Neuronal stem cell (in vitro differentiated cells): ENCODE measurements around the gene MRPS18B.

Experiments
- DNase-seq: peaks from one replicate; pipeline ENCODE4 v3.0.0-alpha.2; 2013; ENCODE audit warnings: low spot score
- H2AFZ ChIP-seq: one replicate; pipeline ENCODE4 v1.6.1; 2013; ENCODE audit warnings: mild to moderate bottlenecking, low read length, inconsistent platforms
- H2AK5ac ChIP-seq: 2 replicates; pipeline ENCODE4 v1.6.1; 2013; ENCODE audit warnings: low read depth, mild to moderate bottlenecking, inconsistent platforms, low read length, moderate library complexity, mixed read lengths
- H2BK120ac ChIP-seq: 2 replicates; pipeline ENCODE4 v1.6.1; 2013; ENCODE audit warnings: low read depth, mild to moderate bottlenecking, inconsistent platforms, low read length, moderate library complexity, mixed read lengths
- H2BK12ac ChIP-seq: one replicate; pipeline ENCODE4 v1.6.1; 2013; ENCODE audit warnings: low read length, inconsistent platforms
- H2BK15ac ChIP-seq: 2 replicates; pipeline ENCODE4 v1.6.1; 2013; ENCODE audit warnings: mild to moderate bottlenecking, low read length, inconsistent platforms, mixed read lengths
- H2BK5ac ChIP-seq: one replicate; pipeline ENCODE4 v1.6.1; 2013; ENCODE audit warnings: inconsistent platforms, mild to moderate bottlenecking, low read length, moderate library complexity
- H3K14ac ChIP-seq: one replicate; pipeline ENCODE4 v1.6.1; 2013; ENCODE audit warnings: low read length, inconsistent platforms
- H3K18ac ChIP-seq: 2 replicates; pipeline ENCODE4 v1.6.1; 2013; ENCODE audit warnings: low read length, inconsistent platforms
- H3K23ac ChIP-seq: 2 replicates; pipeline ENCODE4 v1.6.1; 2013; ENCODE audit warnings: low read depth, mild to moderate bottlenecking, mixed read lengths, low read length, inconsistent platforms; ENCODE audit not compliant: poor library complexity
- H3K27ac ChIP-seq: replicated peaks from 3 replicates; pipeline ENCODE4 v1.5.1; 2013; ENCODE audit warnings: low read length, inconsistent platforms
- H3K27me3 ChIP-seq, 3 experiments: 2 replicates each; pipeline ENCODE4 v1.6.1; 2013; ENCODE audit warnings: low read length in 3 of 3, mild to moderate bottlenecking in 2 of 3, inconsistent platforms in 1 of 3, low read depth in 1 of 3, mixed read lengths in 1 of 3, moderate library complexity in 1 of 3; ENCODE audit not compliant: control insufficient read depth in 3 of 3, insufficient read depth in 3 of 3
- H3K36me3 ChIP-seq, 2 donors: replicated peaks in 1 of 2; 2 replicates each; pipeline ENCODE4 v1.6.1; 2013; ENCODE audit warnings: low read length in 2 of 2; ENCODE audit not compliant: control insufficient read depth in 2 of 2, insufficient read depth in 2 of 2
- H3K4ac ChIP-seq: 2 replicates; pipeline ENCODE4 v1.6.1; 2013; ENCODE audit warnings: inconsistent platforms, mild to moderate bottlenecking, low read length, moderate library complexity
- H3K4me1 ChIP-seq, 2 donors: 1 replicate in 1 of 2; 2 replicates in 1 of 2; pipeline ENCODE4 v1.6.1; 2013; ENCODE audit warnings: low read length in 2 of 2, low read depth in 1 of 2; ENCODE audit not compliant: control insufficient read depth in 2 of 2, insufficient read depth in 1 of 2
- H3K4me2 ChIP-seq: one replicate; pipeline ENCODE4 v1.6.1; 2013; ENCODE audit warnings: mild to moderate bottlenecking, low read length, inconsistent platforms; ENCODE audit not compliant: insufficient read depth, poor library complexity, severe bottlenecking
- H3K4me3 ChIP-seq, 2 donors: 2 replicates each; pipeline ENCODE4 v1.5.1; 2013; ENCODE audit warnings: low read length in 2 of 2, mild to moderate bottlenecking in 2 of 2, inconsistent platforms in 1 of 2, moderate library complexity in 1 of 2
- H3K79me1 ChIP-seq: one replicate; pipeline ENCODE4 v1.6.1; 2013; ENCODE audit warnings: low read depth, mild to moderate bottlenecking, inconsistent platforms, low read length, moderate library complexity
- H3K9ac ChIP-seq: one replicate; pipeline ENCODE4 v1.6.1; 2013; ENCODE audit warnings: mild to moderate bottlenecking, low read depth, low read length, inconsistent platforms; ENCODE audit not compliant: poor library complexity
- H3K9me3 ChIP-seq, 2 donors: replicated peaks in 1 of 2; 2 replicates each; pipeline versions ENCODE3 to v1.6.1; 2013; ENCODE audit warnings: low read length in 2 of 2, mild to moderate bottlenecking in 2 of 2, inconsistent platforms in 1 of 2, low read depth in 1 of 2, mixed read lengths in 1 of 2, moderate library complexity in 1 of 2; ENCODE audit not compliant: control insufficient read depth in 2 of 2, insufficient read depth in 1 of 2
- H4K8ac ChIP-seq: one replicate; pipeline ENCODE4 v1.6.1; 2013; ENCODE audit warnings: low read depth, mild to moderate bottlenecking, inconsistent platforms, low read length, moderate library complexity
- H4K91ac ChIP-seq: one replicate; pipeline ENCODE4 v1.6.1; 2013; ENCODE audit warnings: low read length, low read depth, mild to moderate bottlenecking, inconsistent platforms; ENCODE audit not compliant: poor library complexity
- WGBS, 2 donors: extraction: QIAGEN DNeasy Blood & Tissue Kit; methylation state at CpG; one replicate each; pipeline ENCODE4 v1.1.7; 2013; ENCODE audit warnings: missing lambda C conversion rate in 2 of 2, mixed read lengths in 1 of 2; ENCODE audit not compliant: insufficient read length in 2 of 2, insufficient replicate concordance in 1 of 2; ENCODE audit errors: extremely low coverage in 2 of 2; 5-methylcytosine and 5-hydroxymethylcytosine counted together

MRPS18B gene

GRCh38 chr6:30626484-30627366 lies 9.1 kb downstream of the MRPS18B start, which contains the start of gene ATAT1:
Gene ATAT1 (plus strand): TSS chr6:30626874.
- WGBS, 2 donors: no CpG with 5 or more reads among the region's 36 CpGs
- Histone ChIP-seq H2AK5ac (peak within 1 kb of the TSS; percentile 41), H3K4me3 (peak within 1 kb of the TSS; percentile 82 to 86), H2BK5ac (peak within 1 kb of the TSS; percentile 98), H3K23ac (peak within 1 kb of the TSS; percentile 37), H4K8ac (peak within 1 kb of the TSS; percentile 93), H3K9me3 (no peaks in the 10 kb centered on the region), H3K9ac (peak within 1 kb of the TSS; percentile 87), H3K18ac (peak within 1 kb of the TSS; percentile 95), H3K36me3 (peaks cover 34 to 89% of the 10 kb centered on the region in 2 donors), H3K27me3 (no peaks in the 10 kb centered on the region), H3K4me2 (peak within 1 kb of the TSS; percentile 92), H3K27ac (peak within 1 kb of the TSS; percentile 60), H3K79me1 (peaks cover 3% of the 10 kb centered on the region), H4K91ac (no peak within 1 kb of the TSS), H3K4ac (no peak within 1 kb of the TSS), H2BK12ac (no peak within 1 kb of the TSS), H3K4me1 (peaks cover 5 to 7% of the 10 kb centered on the region in 2 donors), H2AFZ (peak within 1 kb of the TSS; percentile 85), H2BK15ac (peak within 1 kb of the TSS; percentile 64), H2BK120ac (peak within 1 kb of the TSS; percentile 76), H3K14ac (no peak within 1 kb of the TSS)
- peak; percentile 77 for DNase-seq

DNA sequence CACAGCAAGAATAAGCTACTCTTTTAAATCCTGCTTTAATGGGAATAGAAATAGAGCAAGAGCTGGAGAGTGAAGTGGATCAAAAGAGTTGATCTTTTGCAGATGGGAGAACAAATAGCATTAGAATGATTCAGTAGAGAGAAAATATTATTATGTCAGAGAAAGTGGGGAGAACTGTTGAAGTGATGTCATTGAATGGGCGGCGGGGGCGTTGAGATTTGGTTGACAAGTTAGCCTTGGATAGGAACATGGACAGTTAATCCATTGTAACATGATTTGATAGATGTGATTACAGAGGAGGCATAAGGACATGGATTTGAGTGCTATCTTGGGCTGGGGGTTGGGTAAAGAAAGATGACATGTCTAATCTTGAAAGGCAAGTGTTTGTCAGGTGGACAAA lies 18.2 kb downstream of the MRPS18B start:
- no CpG with 5 or more reads among the region's 3 CpGs for WGBS, 2 donors
- no peak overlapping the region for H2AK5ac ChIP-seq

GRCh38 chr6:30640481-30640880 lies 22.8 kb downstream of the MRPS18B start:
- Histone ChIP-seq H3K23ac (no peak overlapping the region), H2AK5ac (no peak overlapping the region), H3K36me3 (peaks cover 46 to 85% of the 10 kb centered on the region in 2 donors), H3K27me3 (no peaks in the 10 kb centered on the region), H3K4me3 (no peak overlapping the region), H2AFZ (no peak overlapping the region), H3K27ac (no peak overlapping the region), H4K91ac (no peak overlapping the region), H3K79me1 (peaks cover 7% of the 10 kb centered on the region), H3K18ac (no peak overlapping the region), H4K8ac (no peak overlapping the region), H3K14ac (no peak overlapping the region), H2BK120ac (no peak overlapping the region), H3K4me1 (no peaks in the 10 kb centered on the region), H3K9ac (no peak overlapping the region), H3K4me2 (no peak overlapping the region), H3K4ac (no peak overlapping the region), H3K9me3 (no peaks in the 10 kb centered on the region), H2BK12ac (no peak overlapping the region), H2BK15ac (no peak overlapping the region), H2BK5ac (no peak overlapping the region)
- no CpG with 5 or more reads among the region's 10 CpGs for WGBS, 2 donors
- no peak for DNase-seq

More for the DNA sequence above, 18.2 kb downstream of the MRPS18B start:
- H3K23ac ChIP-seq: no peak overlapping the region
- no peak overlapping the region for H4K91ac ChIP-seq
- no peak overlapping the region for H4K8ac ChIP-seq
- H2BK5ac ChIP-seq: no peak overlapping the region
- H3K4me1 ChIP-seq: no peaks in the 10 kb centered on the region
- no peaks in the 10 kb centered on the region for H3K27me3 ChIP-seq
- no peaks in the 10 kb centered on the region for H3K79me1 ChIP-seq
- H3K4ac ChIP-seq: no peak overlapping the region
- H3K18ac ChIP-seq: no peak overlapping the region
- no peak overlapping the region for H3K4me2 ChIP-seq
- H2BK120ac ChIP-seq: no peak overlapping the region
- no peak overlapping the region for H3K14ac ChIP-seq
- no peak overlapping the region for H3K4me3 ChIP-seq
- H2BK12ac ChIP-seq: no peak overlapping the region
- peaks cover 27 to 84% of the 10 kb centered on the region in 2 donors for H3K36me3 ChIP-seq
- H3K27ac ChIP-seq: no peak overlapping the region
- H2BK15ac ChIP-seq: no peak overlapping the region
- no peak overlapping the region for H2AFZ ChIP-seq
- no peaks in the 10 kb centered on the region for H3K9me3 ChIP-seq
- no peak for DNase-seq
- no peak overlapping the region for H3K9ac ChIP-seq

GRCh38 chr6:30641048-30641447 lies 23.4 kb downstream of the MRPS18B start:
- H2BK12ac ChIP-seq: no peak overlapping the region
- H2AFZ ChIP-seq: no peak overlapping the region
- no peak overlapping the region for H3K23ac ChIP-seq
- no peak overlapping the region for H3K4me3 ChIP-seq
- no peak overlapping the region for H2BK15ac ChIP-seq
- no peaks in the 10 kb centered on the region for H3K27me3 ChIP-seq
- H2AK5ac ChIP-seq: no peak overlapping the region
- no peak overlapping the region for H3K9ac ChIP-seq
- peaks cover 7% of the 10 kb centered on the region for H3K79me1 ChIP-seq
- H3K18ac ChIP-seq: no peak overlapping the region
- H3K27ac ChIP-seq: no peak overlapping the region
- no peak overlapping the region for H4K91ac ChIP-seq
- no peak overlapping the region for H3K4ac ChIP-seq
- H3K4me1 ChIP-seq: peaks cover 0 to 2% of the 10 kb centered on the region in 2 donors
- H2BK120ac ChIP-seq: no peak overlapping the region
- no peak overlapping the region for H3K4me2 ChIP-seq
- WGBS, 2 donors: no CpG with 5 or more reads among the region's 1 CpG
- no peak overlapping the region for H2BK5ac ChIP-seq
- no peaks in the 10 kb centered on the region for H3K9me3 ChIP-seq
- DNase-seq: no peak
- H3K14ac ChIP-seq: no peak overlapping the region
- H3K36me3 ChIP-seq: peaks cover 48 to 85% of the 10 kb centered on the region in 2 donors
- no peak overlapping the region for H4K8ac ChIP-seq
